ENCODE data around the gene SURF4.
"Not testable (repeated sequence)": the region's sequence is repeated elsewhere in the genome, so short reads cannot be mapped to it uniquely, and the experiment has no call there.

The SURF4 gene

GRCh38 chr9:133332381-133332730, 43.5 kb downstream of the SURF4 start:
- no CpG with 5 or more reads among the region's 20 CpGs for WGBS (ENCODE audit: extremely low coverage, insufficient coverage, insufficient read length)
- H4K91ac ChIP-seq (ENCODE audit: low read depth, low read length) = no peak overlapping the region
- peaks cover 34 to 40% of the 10 kb centered on the region in 2 experiments for H3K36me3 ChIP-seq (ENCODE audit: control insufficient read depth in 1 of 2, insufficient read depth in 2 of 2, low read length in 2 of 2)
- H2BK120ac ChIP-seq (ENCODE audit: insufficient read depth, low read length, poor library complexity) = no peak overlapping the region
- H4K12ac ChIP-seq (ENCODE audit: low read depth, low read length) = no peak overlapping the region
- H3K27ac ChIP-seq (ENCODE audit: low read depth, low read length) = no peak overlapping the region
- no peak overlapping the region for H3K14ac ChIP-seq (ENCODE audit: low read length)
- DNase-seq = no peak
- peaks cover 5% of the 10 kb centered on the region for H3K79me2 ChIP-seq (ENCODE audit: control insufficient read depth, insufficient read depth, low read length, poor library complexity)
- no peak overlapping the region for H3K4me2 ChIP-seq (ENCODE audit: low read length)
- H2BK5ac ChIP-seq (ENCODE audit: low read depth, low read length, poor library complexity) = no peak overlapping the region
- H4K8ac ChIP-seq (ENCODE audit: low read depth, low read length) = no peak overlapping the region
- no peaks in the 10 kb centered on the region for H3K27me3 ChIP-seq (ENCODE audit: insufficient read depth, low read length)
- no peak overlapping the region for H3K18ac ChIP-seq (ENCODE audit: low read length)
- no peak overlapping the region for H3K4me3 ChIP-seq (ENCODE audit: low read depth, low read length)
- no peak overlapping the region for H2AK5ac ChIP-seq (ENCODE audit: low read length)
- no peak overlapping the region for H2AFZ ChIP-seq (ENCODE audit: insufficient read depth, low read length, poor library complexity)
- H3K9me3 ChIP-seq (ENCODE audit: insufficient read depth, low read depth, low read length) = peaks cover 2% of the 10 kb centered on the region
- H3K23ac ChIP-seq (ENCODE audit: low read length) = no peak overlapping the region
- H3K4ac ChIP-seq (ENCODE audit: low read depth, low read length) = no peak overlapping the region
- H3K4me1 ChIP-seq (ENCODE audit: control insufficient read depth in 1 of 2, insufficient read depth in 2 of 2, low read length in 2 of 2) = peaks cover 0 to 3% of the 10 kb centered on the region in 2 experiments
- peaks cover 6% of the 10 kb centered on the region for H3K79me1 ChIP-seq (ENCODE audit: low read length)
- H3K9ac ChIP-seq (ENCODE audit: low read length) = no peak overlapping the region
- no peak overlapping the region for H2BK12ac ChIP-seq (ENCODE audit: low read length)

- no peak overlapping the region for H4K91ac ChIP-seq (ENCODE audit: low read depth, low read length)
- no peak overlapping the region for H2AFZ ChIP-seq (ENCODE audit: insufficient read depth, low read length, poor library complexity)
- no peak overlapping the region for H3K9ac ChIP-seq (ENCODE audit: low read length)
- H3K27ac ChIP-seq (ENCODE audit: low read depth, low read length) = no peak overlapping the region
- H3K4me3 ChIP-seq (ENCODE audit: low read depth, low read length) = no peak overlapping the region
- peak; percentile 47 to 69 for DNase-seq
- no peak overlapping the region for H3K18ac ChIP-seq (ENCODE audit: low read length)
- H4K8ac ChIP-seq (ENCODE audit: low read depth, low read length) = no peak overlapping the region
- peaks cover 6% of the 10 kb centered on the region for H3K79me1 ChIP-seq (ENCODE audit: low read length)
- H3K27me3 ChIP-seq (ENCODE audit: insufficient read depth, low read length) = no peaks in the 10 kb centered on the region
- no peak overlapping the region for H3K14ac ChIP-seq (ENCODE audit: low read length)
- H3K4me1 ChIP-seq (ENCODE audit: control insufficient read depth in 1 of 2, insufficient read depth in 2 of 2, low read length in 2 of 2) = peaks cover 0 to 3% of the 10 kb centered on the region in 2 experiments
- peaks cover 34 to 40% of the 10 kb centered on the region in 2 experiments for H3K36me3 ChIP-seq (ENCODE audit: control insufficient read depth in 1 of 2, insufficient read depth in 2 of 2, low read length in 2 of 2)
- no peak overlapping the region for H3K23ac ChIP-seq (ENCODE audit: low read length)
- H3K4me2 ChIP-seq (ENCODE audit: low read length) = no peak overlapping the region
- H3K9me3 ChIP-seq (ENCODE audit: insufficient read depth, low read depth, low read length) = peaks cover 2% of the 10 kb centered on the region
- peaks cover 5% of the 10 kb centered on the region for H3K79me2 ChIP-seq (ENCODE audit: control insufficient read depth, insufficient read depth, low read length, poor library complexity)
- H3K4ac ChIP-seq (ENCODE audit: low read depth, low read length) = no peak overlapping the region
- no CpG with 5 or more reads among the region's 57 CpGs for WGBS (ENCODE audit: extremely low coverage, insufficient coverage, insufficient read length)
- H2AK5ac ChIP-seq (ENCODE audit: low read length) = no peak overlapping the region
- H2BK5ac ChIP-seq (ENCODE audit: low read depth, low read length, poor library complexity) = no peak overlapping the region
- H2BK120ac ChIP-seq (ENCODE audit: insufficient read depth, low read length, poor library complexity) = no peak overlapping the region
- H2BK12ac ChIP-seq (ENCODE audit: low read length) = no peak overlapping the region
- no peak overlapping the region for H4K12ac ChIP-seq (ENCODE audit: low read depth, low read length)
Observed at GRCh38 chr9:133331641-133332380, 44.0 kb downstream of the SURF4 start.

- Histone ChIP-seq H3K79me1 (ENCODE audit: low read length) (peaks cover 3% of the 10 kb centered on the region), H3K27me3 (ENCODE audit: insufficient read depth, low read length) (no peaks in the 10 kb centered on the region), H4K12ac (ENCODE audit: low read depth, low read length) (no peak overlapping the region), H2BK12ac (ENCODE audit: low read length) (no peak overlapping the region), H3K27ac (ENCODE audit: low read depth, low read length) (no peak overlapping the region), H3K4me2 (ENCODE audit: low read length) (no peak overlapping the region), H2AK5ac (ENCODE audit: low read length) (no peak overlapping the region), H2BK5ac (ENCODE audit: low read depth, low read length, poor library complexity) (no peak overlapping the region), H3K23ac (ENCODE audit: low read length) (no peak overlapping the region), H3K14ac (ENCODE audit: low read length) (no peak overlapping the region), H3K18ac (ENCODE audit: low read length) (no peak overlapping the region), H2AFZ (ENCODE audit: insufficient read depth, low read length, poor library complexity) (no peak overlapping the region), H3K9ac (ENCODE audit: low read length) (no peak overlapping the region), H3K4me3 (ENCODE audit: low read depth, low read length) (no peak overlapping the region), H3K79me2 (ENCODE audit: control insufficient read depth, insufficient read depth, low read length, poor library complexity) (peaks cover 5% of the 10 kb centered on the region), H4K8ac (ENCODE audit: low read depth, low read length) (no peak overlapping the region), H3K4ac (ENCODE audit: low read depth, low read length) (no peak overlapping the region), H3K9me3 (ENCODE audit: insufficient read depth, low read depth, low read length) (peaks cover 2% of the 10 kb centered on the region), H3K4me1 (ENCODE audit: control insufficient read depth in 1 of 2, insufficient read depth in 2 of 2, low read length in 2 of 2) (no peaks in the 10 kb centered on the region), H2BK120ac (ENCODE audit: insufficient read depth, low read length, poor library complexity) (no peak overlapping the region), H4K91ac (ENCODE audit: low read depth, low read length) (no peak overlapping the region), H3K36me3 (ENCODE audit: control insufficient read depth in 1 of 2, insufficient read depth in 2 of 2, low read length in 2 of 2) (peaks cover 34 to 40% of the 10 kb centered on the region in 2 experiments)
- no CpG with 5 or more reads among the region's 19 CpGs for WGBS (ENCODE audit: extremely low coverage, insufficient coverage, insufficient read length)
- DNase-seq = no peak
Observed at GRCh38 chr9:133331221-133331620, 44.6 kb downstream of the SURF4 start.

GRCh38 chr9:133329306-133330156, 46.3 kb downstream of the SURF4 start:
- not testable (repeated sequence) for H3K18ac ChIP-seq (ENCODE audit: low read length); H2BK5ac ChIP-seq (ENCODE audit: low read depth, low read length, poor library complexity)
- no CpG with 5 or more reads among the region's 21 CpGs for WGBS (ENCODE audit: extremely low coverage, insufficient coverage, insufficient read length)

More at GRCh38 chr9:133329306-133330156, 46.3 kb downstream of the SURF4 start:
- H2AFZ ChIP-seq (ENCODE audit: insufficient read depth, low read length, poor library complexity); H4K8ac ChIP-seq (ENCODE audit: low read depth, low read length); H3K14ac ChIP-seq (ENCODE audit: low read length); H3K9me3 ChIP-seq (ENCODE audit: insufficient read depth, low read depth, low read length); H4K91ac ChIP-seq (ENCODE audit: low read depth, low read length); H3K4me3 ChIP-seq (ENCODE audit: low read depth, low read length); H2BK120ac ChIP-seq (ENCODE audit: insufficient read depth, low read length, poor library complexity); H3K27ac ChIP-seq (ENCODE audit: low read depth, low read length); H3K4me1 ChIP-seq (ENCODE audit: control insufficient read depth in 1 of 2, insufficient read depth in 2 of 2, low read length in 2 of 2); H2AK5ac ChIP-seq (ENCODE audit: low read length); H3K79me1 ChIP-seq (ENCODE audit: low read length); H4K12ac ChIP-seq (ENCODE audit: low read depth, low read length); H2BK12ac ChIP-seq (ENCODE audit: low read length); H3K27me3 ChIP-seq (ENCODE audit: insufficient read depth, low read length); H3K79me2 ChIP-seq (ENCODE audit: control insufficient read depth, insufficient read depth, low read length, poor library complexity); H3K23ac ChIP-seq (ENCODE audit: low read length); H3K9ac ChIP-seq (ENCODE audit: low read length); H3K4me2 ChIP-seq (ENCODE audit: low read length); H3K4ac ChIP-seq (ENCODE audit: low read depth, low read length): not testable (repeated sequence)
- peak in 1 of 2 donors; percentile 63 for DNase-seq
- peaks cover 34 to 39% of the 10 kb centered on the region in 2 experiments for H3K36me3 ChIP-seq (ENCODE audit: control insufficient read depth in 1 of 2, insufficient read depth in 2 of 2, low read length in 2 of 2)

Measured in trophoblast cell (in vitro differentiated cells and primary cell).